Endodermal cell (in vitro differentiated cells): Measurements from ENCODE around the gene ADGRG4. TPM values are rescaled to one million over a fixed set of nuclear protein-coding genes. Genes with fewer than 3 reads are reported as not detected.

Source experiments
- DNase-seq: peaks from one replicate; pipeline ENCODE4 v3.0.0-alpha.2; 2017
- H3K27ac ChIP-seq: 2 replicates; pipeline ENCODE4 v1.5.1; 2013; ENCODE audit warnings: mild to moderate bottlenecking, low read depth, low read length, moderate library complexity
- H3K27me3 ChIP-seq: 2 replicates; pipeline ENCODE4 v1.6.1; 2013; ENCODE audit warnings: mild to moderate bottlenecking, low read length, moderate library complexity; ENCODE audit not compliant: insufficient read depth, control insufficient read depth, poor library complexity, severe bottlenecking
- H3K36me3 ChIP-seq: 2 replicates; pipeline ENCODE4 v1.7.0; 2013; ENCODE audit warnings: mild to moderate bottlenecking, low read length, moderate library complexity; ENCODE audit not compliant: control insufficient read depth, insufficient read depth
- H3K4me1 ChIP-seq: one replicate; pipeline ENCODE4 v1.7.0; 2013; ENCODE audit warnings: low read length; ENCODE audit not compliant: control insufficient read depth, insufficient read depth
- H3K4me3 ChIP-seq: 2 replicates; pipeline ENCODE4 v1.5.1; 2013; ENCODE audit warnings: mild to moderate bottlenecking, low read length, moderate library complexity
- H3K9ac ChIP-seq: 2 replicates; pipeline ENCODE4 v1.6.1; 2013; ENCODE audit warnings: mild to moderate bottlenecking, low read length, moderate library complexity; ENCODE audit not compliant: poor library complexity, severe bottlenecking; ENCODE audit errors: extremely low read depth
- H3K9me3 ChIP-seq: 2 replicates; pipeline ENCODE4 v1.6.1; 2013; ENCODE audit warnings: mild to moderate bottlenecking, low read length, moderate library complexity; ENCODE audit not compliant: control insufficient read depth
- H3K27ac Mint-ChIP-seq: 2 replicates; pipeline ENCODE4 v1.8.0; 2020; ENCODE audit warnings: mixed read lengths
- H3K27me3 Mint-ChIP-seq: 2 replicates; pipeline ENCODE4 v1.8.0; 2021; ENCODE audit warnings: mild to moderate bottlenecking, mixed read lengths; ENCODE audit not compliant: insufficient read depth
- H3K36me3 Mint-ChIP-seq: 2 replicates; pipeline ENCODE4 v1.8.0; 2020; ENCODE audit warnings: low read depth, mixed read lengths
- H3K4me1 Mint-ChIP-seq: 2 replicates; pipeline ENCODE4 v1.8.0; 2020; ENCODE audit warnings: mixed read lengths
- H3K4me3 Mint-ChIP-seq: 2 replicates; pipeline ENCODE4 v1.8.0; 2020; ENCODE audit warnings: mild to moderate bottlenecking, moderate library complexity, mixed read lengths
- H3K9me3 Mint-ChIP-seq: 2 replicates; pipeline ENCODE4 v1.8.0; 2020; ENCODE audit warnings: mild to moderate bottlenecking, mixed read lengths
- CTCF ChIP-seq: fragments of 200-600 bp; sonication (generic); conservative IDR thresholded peaks from 2 replicates; pipeline ENCODE4 v1.5.0; 2021; ENCODE audit warnings: antibody characterized with exemption, mild to moderate bottlenecking
- WGBS, 2 experiments: methylation state at CpG; one replicate each; pipeline versions ENCODE4 v1.1.5 to v1.1.7; 2013; ENCODE audit warnings: missing lambda C conversion rate in 2 of 2, mixed read lengths in 1 of 2; ENCODE audit not compliant: insufficient coverage in 1 of 2, insufficient read length in 1 of 2; 5-methylcytosine and 5-hydroxymethylcytosine counted together
- total RNA-seq, 2 donors: library from RNA; stranded (reverse); fragmentation: NEBNext Ultra II Directional in 1 of 2; extraction: Animal tissue kit (Norgen Biotek cat#: 25700) in 1 of 2; gene quantifications; 2 replicates in 1 of 2; 3 replicates in 1 of 2; pipeline ENCODE4 v1.2.1, GENCODE V29; 2021

The ADGRG4 gene
- total RNA-seq, 2 donors from 2014 or later = not detected

- no peak for TF ChIP-seq CTCF
- Histone ChIP-seq H3K4me3 (no peak overlapping the region), H3K9me3 (no peaks in the 10 kb centered on the region), H3K27ac (no peak overlapping the region), H3K36me3 (no peaks in the 10 kb centered on the region), H3K9ac (no peak overlapping the region), H3K4me1 (no peaks in the 10 kb centered on the region), H3K27me3 (no peaks in the 10 kb centered on the region)
- no peak overlapping the region for H3K27ac Mint-ChIP-seq
- no peaks in the 10 kb centered on the region for H3K27me3 Mint-ChIP-seq
- peaks cover 29% of the 10 kb centered on the region for H3K9me3 Mint-ChIP-seq
- 80 to 86% methylated on average over 1 to 5 of the region's 6 CpGs for WGBS, 2 experiments
- H3K4me3 Mint-ChIP-seq = no peak overlapping the region
- H3K4me1 Mint-ChIP-seq = peaks cover 8% of the 10 kb centered on the region
- no peaks in the 10 kb centered on the region for H3K36me3 Mint-ChIP-seq
- DNase-seq = no peak
Observed at GRCh38 chrX:136456133-136456532, 155.4 kb downstream of the ADGRG4 start.

GRCh38 chrX:136457303-136457917 lies 156.6 kb downstream of the ADGRG4 start:
- H3K9ac ChIP-seq = no peak overlapping the region
- Mint-ChIP-seq H3K27ac (no peak overlapping the region), H3K36me3 (no peaks in the 10 kb centered on the region), H3K4me1 (peaks cover 8% of the 10 kb centered on the region), H3K27me3 (no peaks in the 10 kb centered on the region), H3K9me3 (peaks cover 27% of the 10 kb centered on the region), H3K4me3 (no peak overlapping the region)
- H3K27me3 ChIP-seq = no peaks in the 10 kb centered on the region
- no peaks in the 10 kb centered on the region for H3K36me3 ChIP-seq
- 97% methylated on average over 4 of the region's 5 CpGs; no CpG with 5 or more reads in 1 of the 2 experiments for WGBS, 2 experiments
- DNase-seq = no peak
- no peaks in the 10 kb centered on the region for H3K4me1 ChIP-seq
- H3K9me3 ChIP-seq = no peaks in the 10 kb centered on the region
- TF ChIP-seq CTCF = no peak
- H3K27ac ChIP-seq = no peak overlapping the region
- H3K4me3 ChIP-seq = no peak overlapping the region

- H3K4me3 ChIP-seq = no peak overlapping the region
- H3K27me3 ChIP-seq = no peaks in the 10 kb centered on the region
- H3K27ac Mint-ChIP-seq = no peak overlapping the region
- WGBS, 2 experiments = 90% methylated on average over 2 of the region's 3 CpGs; no CpG with 5 or more reads in 1 of the 2 experiments
- no peak overlapping the region for H3K27ac ChIP-seq
- no peak for DNase-seq
- no peaks in the 10 kb centered on the region for H3K36me3 ChIP-seq
- H3K36me3 Mint-ChIP-seq = no peaks in the 10 kb centered on the region
- no peaks in the 10 kb centered on the region for H3K27me3 Mint-ChIP-seq
- H3K4me1 ChIP-seq = no peaks in the 10 kb centered on the region
- TF ChIP-seq CTCF = no peak
- no peak overlapping the region for H3K9ac ChIP-seq
- H3K9me3 ChIP-seq = no peaks in the 10 kb centered on the region
- H3K4me1 Mint-ChIP-seq = no peaks in the 10 kb centered on the region
- H3K9me3 Mint-ChIP-seq = peaks cover 51% of the 10 kb centered on the region
- H3K4me3 Mint-ChIP-seq = no peak overlapping the region
Observed at GRCh38 chrX:136464589-136464988, 163.8 kb downstream of the ADGRG4 start.

Other genes starting within 250 kb of the ADGRG4 start
- 10 to 100 TPM in 1 of 2 donors, 1 to 10 TPM in 1; 3.7 to 19.3 TPM for gene FHL1, start 153.4 kb upstream of the ADGRG4 start, total RNA-seq
- 10 to 100 TPM; 12.3 to 14.2 TPM for gene MAP7D3, start 49.6 kb upstream of the ADGRG4 start, total RNA-seq
- gene BRS3, start 187.0 kb downstream of the ADGRG4 start, total RNA-seq = not detected
- gene HTATSF1, start 196.6 kb downstream of the ADGRG4 start, total RNA-seq = 10 to 100 TPM; 61.1 to 75.5 TPM
- gene VGLL1, start 231.3 kb downstream of the ADGRG4 start, total RNA-seq = not detected